GM06990 (cell line): ENCODE data around the gene CCDC117.
"Not testable (repeated sequence)": the region's sequence is repeated elsewhere in the genome, so short reads cannot be mapped to it uniquely, and the experiment has no call there.

Experiments
- DNase-seq: peaks from one replicate; pipeline ENCODE4 v3.0.0-alpha.2; 2011; ENCODE audit not compliant: insufficient read length; ENCODE audit errors: extremely low read depth
- H3K27me3 ChIP-seq: replicated peaks from 2 replicates; pipeline ENCODE4 v1.6.0; 2011; ENCODE audit warnings: low read length; ENCODE audit not compliant: control insufficient read depth, insufficient read depth
- H3K36me3 ChIP-seq: 2 replicates; pipeline ENCODE4 v1.5.1; 2011; ENCODE audit warnings: low read length; ENCODE audit not compliant: control insufficient read depth, insufficient read depth
- H3K4me3 ChIP-seq: replicated peaks from 2 replicates; pipeline ENCODE4 v1.5.1; 2011; ENCODE audit warnings: low read depth, mild to moderate bottlenecking, control low read depth, low read length
- CTCF ChIP-seq: IDR thresholded peaks from 2 replicates; pipeline ENCODE4 v1.5.1; 2011; ENCODE audit warnings: low read length, control low read depth, mild to moderate bottlenecking, inconsistent platforms; ENCODE audit not compliant: insufficient read depth, poor library complexity, severe bottlenecking

CCDC117 gene

DNA sequence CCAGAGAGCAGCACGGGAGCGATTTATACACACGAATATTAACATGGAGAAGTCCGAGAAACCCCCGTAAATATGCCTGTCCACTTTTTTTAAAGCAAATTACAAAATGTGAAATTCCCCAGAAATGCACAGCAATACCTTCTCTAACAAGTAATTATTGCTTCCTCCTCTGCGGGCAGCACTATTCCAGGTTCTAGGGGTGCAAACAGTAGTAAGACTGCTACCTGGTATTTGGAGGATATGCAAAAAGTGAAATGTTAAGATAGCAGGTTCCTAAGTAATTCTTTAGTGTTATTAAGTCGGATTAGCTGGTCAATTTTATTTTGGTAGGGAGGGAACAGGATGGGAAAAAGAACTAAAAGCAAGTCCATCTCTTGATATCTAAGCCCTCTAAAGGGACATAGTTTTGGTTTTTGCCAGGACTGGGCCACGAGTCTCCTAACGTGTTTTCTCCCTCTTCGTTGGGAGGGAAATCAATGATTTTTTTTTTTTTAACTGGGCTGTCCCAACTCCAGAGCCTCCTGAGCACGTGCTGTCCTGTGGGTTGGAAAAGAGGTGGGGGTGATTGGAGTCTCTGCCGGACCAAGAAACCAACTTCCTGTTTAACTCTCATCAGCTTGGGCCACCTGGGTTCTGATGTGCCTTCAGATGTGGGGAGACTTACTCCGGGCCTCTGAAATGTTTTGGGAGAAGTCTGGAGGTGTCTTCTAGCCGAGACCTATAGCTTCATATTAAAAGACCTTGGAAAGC lies 29.5 kb downstream of the CCDC117 start:
- Histone ChIP-seq H3K36me3 (peaks cover 4% of the 10 kb centered on the region), H3K4me3 (peak overlapping the region; percentile 72), H3K27me3 (no peaks in the 10 kb centered on the region)
- no peak for TF ChIP-seq CTCF
- DNase-seq: no peak

- Histone ChIP-seq H3K27me3 (no peaks in the 10 kb centered on the region), H3K4me3 (peak overlapping the region; percentile 72), H3K36me3 (peaks cover 2% of the 10 kb centered on the region; the same call in 1 of the 2 replicates)
- TF ChIP-seq CTCF: peak; percentile 6
- no peak for DNase-seq
Measured at GRCh38 chr22:28802595-28803123, 30.2 kb downstream of the CCDC117 start.

DNA sequence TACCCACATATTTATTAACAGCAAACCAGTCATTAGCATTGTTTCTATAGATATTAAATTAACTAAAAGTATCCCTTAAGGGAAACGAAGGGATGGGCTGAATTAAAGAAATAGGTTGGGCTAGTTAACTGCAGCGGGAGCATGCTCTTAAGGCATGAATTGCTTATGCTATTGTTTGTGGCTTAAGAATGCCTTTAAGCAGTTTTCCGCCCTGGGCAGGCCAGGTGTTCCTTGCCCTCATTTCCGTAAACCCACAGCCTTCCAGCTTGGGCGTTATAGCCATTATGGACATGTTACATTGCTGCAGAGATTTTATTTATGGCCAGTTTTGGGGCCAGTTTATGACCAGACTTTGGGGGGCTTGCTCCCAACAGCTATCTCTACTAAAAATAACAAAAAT lies 32.9 kb downstream of the CCDC117 start:
- H3K36me3 ChIP-seq, H3K27me3 ChIP-seq, DNase-seq, H3K4me3 ChIP-seq: not testable (repeated sequence)

- Histone ChIP-seq H3K4me3 (no peak overlapping the region), H3K27me3 (no peaks in the 10 kb centered on the region), H3K36me3 (no peaks in the 10 kb centered on the region)
- DNase-seq: no peak
- no peak for TF ChIP-seq CTCF
Measured at GRCh38 chr22:28808716-28809355, 36.3 kb downstream of the CCDC117 start.

DNA sequence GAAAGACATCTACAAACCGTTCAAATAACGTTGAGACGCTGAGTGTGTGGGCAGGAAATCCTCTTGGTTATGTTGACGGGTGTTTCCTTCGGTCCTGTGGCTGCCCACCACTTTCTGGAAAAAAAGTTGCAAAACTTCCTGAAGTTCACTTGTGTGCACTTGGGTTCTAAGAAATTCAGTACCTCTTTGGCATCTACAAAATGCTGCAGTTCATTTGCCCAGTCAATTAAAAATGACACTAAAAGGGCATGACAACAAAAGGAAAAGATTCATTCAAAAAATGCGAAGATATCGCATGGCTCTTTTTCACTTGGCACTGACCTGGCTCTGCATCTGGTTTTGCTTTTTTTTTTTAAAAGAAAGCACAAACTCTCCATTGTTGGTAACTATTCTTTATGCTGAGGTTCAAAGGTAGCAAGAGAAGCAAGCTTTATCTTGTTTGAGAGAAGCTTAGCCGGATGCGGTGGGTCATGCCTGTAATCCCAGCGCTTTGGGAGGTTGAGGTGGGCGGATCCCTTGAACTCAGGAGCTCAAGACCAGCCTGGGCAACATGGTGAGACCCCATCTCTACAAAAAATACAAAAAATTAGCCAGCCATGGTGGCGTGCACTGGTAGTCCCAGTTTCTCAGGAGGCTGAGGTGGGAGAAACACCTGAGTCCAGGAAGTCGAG lies 38.5 kb downstream of the CCDC117 start:
- H3K36me3 ChIP-seq: no peaks in the 10 kb centered on the region
- no peak overlapping the region for H3K4me3 ChIP-seq
- DNase-seq: no peak
- H3K27me3 ChIP-seq: no peaks in the 10 kb centered on the region
- TF ChIP-seq CTCF: no peak

DNA sequence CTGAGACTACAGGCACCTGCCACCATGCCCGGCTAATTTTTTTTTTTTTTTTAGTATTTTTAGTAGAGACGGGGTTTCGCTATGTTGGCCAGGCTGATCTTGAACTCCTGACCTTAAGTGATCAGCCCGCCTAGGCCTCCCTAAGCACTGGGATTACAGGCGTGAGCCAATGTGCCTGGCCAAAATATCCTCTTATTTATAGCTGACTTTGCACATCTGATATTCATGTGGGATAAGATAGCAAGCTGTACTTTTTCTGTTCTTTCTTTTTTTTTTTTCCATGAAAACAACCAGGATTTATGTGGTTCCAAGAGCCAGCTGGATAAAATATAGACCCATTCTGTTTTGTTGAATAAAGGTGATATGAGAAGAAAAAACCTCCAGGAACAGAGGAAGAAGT lies 40.0 kb downstream of the CCDC117 start:
- Histone ChIP-seq H3K4me3 (no peak overlapping the region), H3K36me3 (no peaks in the 10 kb centered on the region), H3K27me3 (no peaks in the 10 kb centered on the region)
- DNase-seq: no peak
- TF ChIP-seq CTCF: no peak
